Measurements from ENCODE around the gene SLC27A2.

The SLC27A2 gene

GRCh38 chr15:50275091-50275490 is 93.1 kb downstream of the SLC27A2 start:
- Histone ChIP-seq H3K4me2 (no peak overlapping the region), H3K36me3 (peaks cover 2 to 35% (median 14%) of the 10 kb centered on the region in 11 experiments; a peak in 19 of 22 replicates), H3K27me3 (no peaks in the 10 kb centered on the region), H3K4me3 (no peak overlapping the region), H3K9ac (no peak overlapping the region), H3K4me1 (peaks cover 0 to 19% (median 0%) of the 10 kb centered on the region in 10 experiments; a peak in 5 of 20 replicates), H3K27ac (no peak overlapping the region), H4K20me1 (no peaks in the 10 kb centered on the region), H3K9me3 (replicated peaks in 1 of 11) (no peaks in the 10 kb centered on the region)
- no peak for TF ChIP-seq Cebpa-rat (IDR thresholded peaks at IDR 0.05)

- Histone ChIP-seq H3K27me3 (no peaks in the 10 kb centered on the region), H3K27ac (no peak overlapping the region), H3K4me1 (peaks cover 0 to 19% (median 0%) of the 10 kb centered on the region in 10 experiments; a peak in 5 of 20 replicates), H3K4me3 (no peak overlapping the region), H3K9ac (no peak overlapping the region), H4K20me1 (no peaks in the 10 kb centered on the region), H3K9me3 (replicated peaks in 1 of 11) (no peaks in the 10 kb centered on the region), H3K4me2 (no peak overlapping the region), H3K36me3 (peaks cover 4 to 43% (median 18%) of the 10 kb centered on the region in 11 experiments; a peak in 19 of 22 replicates)
- no peak for TF ChIP-seq Cebpa-rat (IDR thresholded peaks at IDR 0.05)
Observed at GRCh38 chr15:50275908-50276307, 93.9 kb downstream of the SLC27A2 start.

DNA sequence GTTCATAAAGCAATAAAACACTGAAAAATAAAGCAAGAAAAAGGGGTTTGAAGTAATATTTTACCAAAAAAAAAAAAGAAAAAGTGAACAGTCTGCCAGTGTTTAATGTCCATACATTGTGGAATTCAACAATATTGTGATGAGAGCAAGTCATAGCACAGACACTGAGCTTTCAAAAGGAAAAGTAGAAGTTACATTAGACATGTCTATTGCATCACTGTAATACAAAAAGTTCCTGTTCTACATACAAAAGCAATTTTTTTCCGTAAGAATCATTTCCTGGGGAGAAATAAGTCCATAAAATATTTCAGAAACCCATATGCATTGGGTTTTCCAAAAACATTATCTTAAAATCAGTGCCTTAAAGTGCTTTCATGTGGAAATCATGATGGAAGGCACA is 95.4 kb downstream of the SLC27A2 start:
- Histone ChIP-seq H3K27me3 (no peaks in the 10 kb centered on the region), H3K4me1 (peaks cover 0 to 19% (median 0%) of the 10 kb centered on the region in 10 experiments; a peak in 5 of 20 replicates), H3K4me2 (peak overlapping the region in 2 of 11 experiments; percentile 13 to 16; a peak in 3 of 22 replicates), H3K36me3 (peaks cover 4 to 57% (median 28%) of the 10 kb centered on the region in 11 experiments; a peak in 20 of 22 replicates), H4K20me1 (no peaks in the 10 kb centered on the region; a peak in 1 of 22 replicates), H3K4me3 (no peak overlapping the region), H3K27ac (no peak overlapping the region), H3K9ac (no peak overlapping the region), H3K9me3 (replicated peaks in 1 of 11) (no peaks in the 10 kb centered on the region)
- no peak for TF ChIP-seq Cebpa-rat (IDR thresholded peaks at IDR 0.05)

DNA sequence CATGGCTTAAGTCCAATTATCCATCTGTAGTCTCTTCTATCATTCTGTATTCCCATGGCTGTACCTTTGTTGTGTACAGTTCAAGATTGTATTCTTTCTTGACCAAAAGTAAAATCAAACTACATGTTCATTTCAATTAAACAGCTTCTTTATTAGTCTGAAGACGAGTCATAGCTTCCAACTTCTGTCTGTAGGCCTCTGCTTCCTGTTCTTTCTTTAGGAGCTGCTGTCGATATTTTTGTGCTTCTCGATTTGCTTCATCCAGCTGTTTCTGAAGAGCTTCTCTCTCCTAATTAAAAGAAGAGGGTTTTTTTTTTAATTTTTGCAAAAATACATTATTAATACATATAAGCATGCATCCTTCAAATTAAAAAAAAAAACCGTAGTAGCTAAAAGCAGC is 96.5 kb downstream of the SLC27A2 start:
- Histone ChIP-seq H3K4me2 (peak overlapping the region in 1 of 11 experiments; percentile 13; a peak in 2 of 22 replicates), H3K4me3 (no peak overlapping the region), H3K9me3 (replicated peaks in 1 of 11) (no peaks in the 10 kb centered on the region), H3K36me3 (peaks cover 5 to 68% (median 31%) of the 10 kb centered on the region in 11 experiments; a peak in 21 of 22 replicates), H3K27me3 (no peaks in the 10 kb centered on the region), H3K4me1 (peaks cover 0 to 19% (median 0%) of the 10 kb centered on the region in 10 experiments; a peak in 5 of 20 replicates), H3K27ac (0 out of 22 replicates have a peak overlapping the region, but pooled peaks of 1 of the 11 experiments have one; percentile 17), H3K9ac (no peak overlapping the region), H4K20me1 (no peaks in the 10 kb centered on the region; a peak in 1 of 22 replicates)
- TF ChIP-seq Cebpa-rat (IDR thresholded peaks at IDR 0.05): no peak

DNA sequence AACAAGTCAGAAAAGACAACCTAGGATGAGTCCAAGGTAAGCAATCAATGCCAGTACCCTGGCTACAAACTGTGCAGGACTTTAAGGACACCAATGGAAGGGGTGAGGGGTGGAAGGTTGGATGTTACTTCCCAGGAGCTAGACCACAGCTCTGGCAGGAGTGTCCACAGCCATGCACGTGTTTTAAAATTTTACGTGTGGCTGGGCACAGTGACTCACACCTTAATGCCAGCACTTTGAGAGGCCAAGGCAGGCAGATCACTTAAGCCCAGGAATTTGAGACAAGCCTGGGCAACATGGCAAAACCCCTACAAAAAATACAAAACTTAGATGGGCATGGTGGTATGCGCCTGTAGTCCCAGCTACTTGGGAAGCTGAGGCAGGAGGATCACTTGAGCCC is 98.3 kb downstream of the SLC27A2 start:
- Histone ChIP-seq H3K36me3 (peaks cover 18 to 86% (median 46%) of the 10 kb centered on the region in 11 experiments), H3K9ac (no peak overlapping the region), H3K4me3 (no peak overlapping the region), H3K27ac (no peak overlapping the region), H3K4me2 (no peak overlapping the region), H3K9me3 (replicated peaks in 1 of 11) (no peaks in the 10 kb centered on the region), H3K4me1 (peaks cover 0 to 19% (median 0%) of the 10 kb centered on the region in 10 experiments; a peak in 5 of 20 replicates), H4K20me1 (no peaks in the 10 kb centered on the region; a peak in 1 of 22 replicates), H3K27me3 (no peaks in the 10 kb centered on the region)
- no peak for TF ChIP-seq Cebpa-rat (IDR thresholded peaks at IDR 0.05)

GRCh38 chr15:50281427-50281826 is 99.4 kb downstream of the SLC27A2 start:
- peaks cover 0 to 19% (median 0%) of the 10 kb centered on the region in 10 experiments; a peak in 5 of 20 replicates for H3K4me1 ChIP-seq
- H3K4me2 ChIP-seq: no peak overlapping the region
- no peak for TF ChIP-seq Cebpa-rat (IDR thresholded peaks at IDR 0.05)
- H3K27ac ChIP-seq: no peak overlapping the region
- H3K9ac ChIP-seq: no peak overlapping the region
- peaks cover 25 to 97% (median 54%) of the 10 kb centered on the region in 11 experiments for H3K36me3 ChIP-seq
- H3K4me3 ChIP-seq: no peak overlapping the region
- no peaks in the 10 kb centered on the region for H3K27me3 ChIP-seq
- no peaks in the 10 kb centered on the region; a peak in 1 of 22 replicates for H4K20me1 ChIP-seq
- no peaks in the 10 kb centered on the region for H3K9me3 ChIP-seq (replicated peaks in 1 of 11)
